ENCODE data around the gene CD99L2. TPM values are rescaled to one million over a fixed set of nuclear protein-coding genes. Genes with fewer than 3 reads are reported as not detected.

The CD99L2 gene
- total and polyA plus RNA-seq, 3 donors from 2014 or later: 35.4 to 56.6 (median 36.5) TPM

DNA sequence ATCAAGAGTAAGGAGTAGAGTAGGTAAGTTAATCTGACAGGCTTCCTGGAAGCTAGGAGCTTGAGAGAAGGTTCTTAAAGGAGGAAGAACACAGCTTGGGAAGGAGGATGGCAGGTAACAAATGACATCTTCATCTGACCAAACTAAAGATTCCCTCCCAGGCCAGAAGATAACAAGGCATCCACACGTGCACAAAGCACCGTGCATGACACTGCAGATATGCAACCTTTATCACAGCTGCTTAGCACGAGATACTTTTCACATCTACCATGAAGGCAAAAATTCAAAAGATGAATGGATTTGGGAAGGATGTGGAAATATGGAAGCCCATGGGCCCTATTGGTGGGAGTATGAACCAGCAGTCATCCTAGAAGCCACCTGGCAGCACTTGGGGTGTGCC is 34.3 kb downstream of the CD99L2 start:
- Histone ChIP-seq H3K4me3 (no peak overlapping the region), H3K36me3 (ENCODE audit: low read depth, missing control alignments) (no peaks in the 10 kb centered on the region), H3K4me1 (no peaks in the 10 kb centered on the region), H3K27me3 (no peaks in the 10 kb centered on the region), H3K9me3 (no peaks in the 10 kb centered on the region), H3K27ac (no peak overlapping the region)
- 61 to 94% methylated on average over 3 of the region's 3 CpGs for WGBS, 2 donors
- no peak for TF ChIP-seq POLR2A (IDR thresholded peaks at IDR 0.05)
- TF ChIP-seq, protein P1, sequence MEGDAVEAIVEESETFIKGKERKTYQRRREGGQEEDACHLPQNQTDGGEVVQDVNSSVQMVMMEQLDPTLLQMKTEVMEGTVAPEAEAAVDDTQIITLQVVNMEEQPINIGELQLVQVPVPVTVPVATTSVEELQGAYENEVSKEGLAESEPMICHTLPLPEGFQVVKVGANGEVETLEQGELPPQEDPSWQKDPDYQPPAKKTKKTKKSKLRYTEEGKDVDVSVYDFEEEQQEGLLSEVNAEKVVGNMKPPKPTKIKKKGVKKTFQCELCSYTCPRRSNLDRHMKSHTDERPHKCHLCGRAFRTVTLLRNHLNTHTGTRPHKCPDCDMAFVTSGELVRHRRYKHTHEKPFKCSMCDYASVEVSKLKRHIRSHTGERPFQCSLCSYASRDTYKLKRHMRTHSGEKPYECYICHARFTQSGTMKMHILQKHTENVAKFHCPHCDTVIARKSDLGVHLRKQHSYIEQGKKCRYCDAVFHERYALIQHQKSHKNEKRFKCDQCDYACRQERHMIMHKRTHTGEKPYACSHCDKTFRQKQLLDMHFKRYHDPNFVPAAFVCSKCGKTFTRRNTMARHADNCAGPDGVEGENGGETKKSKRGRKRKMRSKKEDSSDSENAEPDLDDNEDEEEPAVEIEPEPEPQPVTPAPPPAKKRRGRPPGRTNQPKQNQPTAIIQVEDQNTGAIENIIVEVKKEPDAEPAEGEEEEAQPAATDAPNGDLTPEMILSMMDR (IDR thresholded peaks at IDR 0.05): no peak
- intact Hi-C loops (cut with DNase I; ENCODE audit: low total_unique reads): no loop called here
- no peak for DNase-seq

DNA sequence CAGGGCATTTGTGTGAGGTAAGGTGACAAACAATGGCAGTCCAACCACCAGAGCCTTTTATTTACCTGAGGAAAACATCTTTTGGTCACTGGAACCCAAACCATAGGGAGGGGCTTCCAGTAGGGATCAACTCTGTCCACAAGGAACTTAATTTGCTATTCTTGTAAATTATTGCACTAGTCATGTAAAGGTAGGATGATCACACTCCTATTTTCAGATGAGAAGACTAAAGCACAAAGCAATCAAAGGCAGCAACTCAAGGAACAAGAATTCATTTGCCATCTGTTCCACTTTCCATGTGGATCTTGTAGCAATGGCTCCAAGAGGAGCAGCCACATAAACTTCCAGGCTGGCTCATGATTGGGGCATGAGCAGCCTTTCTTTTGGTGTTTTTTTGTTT is 35.3 kb downstream of the CD99L2 start:
- no peak overlapping the region for H3K27ac ChIP-seq
- intact Hi-C loops (cut with DNase I; ENCODE audit: low total_unique reads): no loop called here
- H3K27me3 ChIP-seq: no peaks in the 10 kb centered on the region
- H3K9me3 ChIP-seq: no peaks in the 10 kb centered on the region
- no peaks in the 10 kb centered on the region for H3K4me1 ChIP-seq
- TF ChIP-seq, protein P1 (IDR thresholded peaks at IDR 0.05): no peak
- TF ChIP-seq POLR2A (IDR thresholded peaks at IDR 0.05): no peak
- no peak overlapping the region for H3K4me3 ChIP-seq
- no peak for DNase-seq
- no peaks in the 10 kb centered on the region for H3K36me3 ChIP-seq (ENCODE audit: low read depth, missing control alignments)

DNA sequence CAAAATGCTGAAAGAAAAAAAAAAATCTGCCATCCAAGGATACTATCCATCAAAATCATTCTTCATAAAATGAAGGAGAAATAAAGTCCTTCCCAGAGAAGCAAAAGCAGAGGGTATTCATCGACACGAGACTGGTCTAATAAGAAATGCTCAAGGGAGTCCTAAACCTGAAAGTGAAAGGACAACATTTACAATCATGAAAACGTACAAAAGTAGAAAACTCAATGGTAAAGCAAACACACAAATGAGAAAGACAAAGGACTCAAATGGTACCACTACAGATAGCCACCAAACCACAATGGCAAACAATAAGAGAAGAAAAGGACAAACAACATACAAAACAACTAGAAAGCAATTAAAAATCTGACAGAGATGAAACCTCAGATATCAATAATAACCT is 41.0 kb downstream of the CD99L2 start:
- H3K4me3 ChIP-seq: no peak overlapping the region
- no peak for TF ChIP-seq POLR2A (IDR thresholded peaks at IDR 0.05)
- no peaks in the 10 kb centered on the region for H3K9me3 ChIP-seq
- intact Hi-C loops (cut with DNase I; ENCODE audit: low total_unique reads): no loop called here
- no peaks in the 10 kb centered on the region for H3K36me3 ChIP-seq (ENCODE audit: low read depth, missing control alignments)
- H3K4me1 ChIP-seq: no peaks in the 10 kb centered on the region
- WGBS, 2 donors: 97 to 100% methylated on average over 3 of the region's 3 CpGs
- DNase-seq: no peak
- H3K27me3 ChIP-seq: no peaks in the 10 kb centered on the region
- H3K27ac ChIP-seq: no peak overlapping the region

DNA sequence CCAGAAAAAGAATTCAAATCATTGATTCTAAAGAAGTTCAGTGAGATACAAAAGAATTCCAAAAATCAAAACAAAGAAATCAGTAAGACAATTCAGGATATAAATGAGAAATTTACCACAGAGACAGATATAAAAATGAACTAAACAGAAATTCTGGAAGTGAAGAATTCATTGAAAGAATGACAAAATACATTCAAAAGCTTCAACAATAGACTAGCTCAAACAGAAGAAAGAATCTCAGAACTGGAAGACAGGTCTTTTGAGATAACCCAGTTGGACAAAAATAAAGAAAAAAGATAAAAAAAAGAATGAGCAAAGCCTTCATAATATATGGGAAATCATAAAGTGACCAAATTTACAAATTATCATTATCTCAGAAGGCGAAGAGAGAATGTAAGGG is 41.7 kb downstream of the CD99L2 start:
- Histone ChIP-seq H3K4me3 (no peak overlapping the region), H3K4me1 (no peaks in the 10 kb centered on the region), H3K9me3 (no peaks in the 10 kb centered on the region), H3K27me3 (no peaks in the 10 kb centered on the region), H3K36me3 (ENCODE audit: low read depth, missing control alignments) (no peaks in the 10 kb centered on the region), H3K27ac (no peak overlapping the region)
- 85 to 100% methylated on average over 1 of the region's 1 CpG for WGBS, 2 donors
- no peak for DNase-seq
- intact Hi-C loops (cut with DNase I; ENCODE audit: low total_unique reads): no loop called here
- TF ChIP-seq POLR2A (IDR thresholded peaks at IDR 0.05): no peak
- TF ChIP-seq, protein P1 (IDR thresholded peaks at IDR 0.05): no peak

DNA sequence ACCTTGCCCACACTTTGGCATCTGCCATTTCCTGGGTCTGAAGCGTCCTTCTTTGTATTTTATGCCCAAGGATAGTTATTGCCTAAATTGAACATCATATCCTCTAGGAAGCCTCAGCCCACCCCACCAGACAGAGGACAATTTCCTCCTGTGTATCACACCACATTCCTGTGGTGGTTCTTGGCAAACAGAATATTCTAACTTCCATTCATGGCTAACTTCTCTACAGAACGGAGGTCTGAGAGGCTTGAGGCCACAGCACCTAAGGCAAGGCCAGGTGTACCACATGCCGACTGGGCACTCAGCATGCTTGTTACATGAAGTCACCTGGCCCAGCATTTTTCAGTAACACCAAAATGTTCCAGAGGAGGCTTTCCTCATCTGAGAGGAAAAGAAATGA is 42.4 kb downstream of the CD99L2 start:
- H3K9me3 ChIP-seq: no peaks in the 10 kb centered on the region
- no peak overlapping the region for H3K27ac ChIP-seq
- intact Hi-C loops (cut with DNase I; ENCODE audit: low total_unique reads): no loop called here
- H3K36me3 ChIP-seq (ENCODE audit: low read depth, missing control alignments): no peaks in the 10 kb centered on the region
- no peaks in the 10 kb centered on the region for H3K4me1 ChIP-seq
- TF ChIP-seq, protein P1 (IDR thresholded peaks at IDR 0.05): no peak
- no peak for TF ChIP-seq POLR2A (IDR thresholded peaks at IDR 0.05)
- no peak for DNase-seq
- 94 to 97% methylated on average over 2 to 3 of the region's 3 CpGs for WGBS, 2 donors
- no peaks in the 10 kb centered on the region for H3K27me3 ChIP-seq
- H3K4me3 ChIP-seq: no peak overlapping the region
